ENCODE data around the gene SLITRK1.

The SLITRK1 gene

DNA sequence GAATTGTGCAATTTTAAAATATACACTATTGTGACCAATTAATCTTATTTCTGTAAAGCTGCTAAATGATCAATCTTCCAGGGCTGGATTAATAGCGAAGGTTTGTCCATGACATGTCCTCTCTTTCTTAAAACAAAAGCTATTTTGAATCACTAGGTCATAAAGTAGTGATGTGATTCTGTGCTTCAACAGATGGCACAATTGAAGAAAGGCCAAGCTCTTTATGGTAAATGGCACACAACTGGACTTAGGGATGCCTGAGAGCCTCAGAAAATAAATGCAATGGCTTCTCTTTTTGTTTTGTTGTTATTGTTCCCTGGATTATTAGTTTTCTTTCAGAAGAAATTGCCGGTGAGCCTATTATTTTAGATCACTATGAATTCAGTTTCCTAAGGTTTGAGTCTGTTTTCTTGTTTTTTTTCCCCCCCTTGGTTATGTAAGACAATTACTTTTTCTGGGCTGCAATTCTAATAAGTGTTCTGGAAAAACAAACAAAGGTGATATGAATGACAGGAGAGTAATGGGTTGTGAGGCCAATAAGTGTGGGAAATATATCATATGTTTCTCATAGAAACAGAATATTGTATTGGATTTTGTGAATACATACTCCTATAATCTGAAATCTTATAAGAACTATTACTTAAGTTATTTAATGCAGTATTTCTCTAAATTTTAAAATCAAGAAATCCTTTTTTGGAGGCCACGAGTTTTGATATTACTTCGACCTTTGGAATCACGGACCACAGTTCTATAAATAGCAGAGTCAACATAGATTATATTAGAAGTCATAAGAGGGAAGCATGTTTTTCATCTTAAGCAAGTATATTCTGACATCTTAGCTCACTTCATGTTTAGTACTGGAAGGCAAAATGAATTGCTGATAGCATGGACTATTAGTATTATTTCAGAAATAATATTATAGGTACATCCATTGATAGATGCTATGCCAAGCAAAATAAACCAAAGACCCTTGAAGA lies 16.8 kb downstream of the SLITRK1 start:
- DNase-seq: no peak

DNA sequence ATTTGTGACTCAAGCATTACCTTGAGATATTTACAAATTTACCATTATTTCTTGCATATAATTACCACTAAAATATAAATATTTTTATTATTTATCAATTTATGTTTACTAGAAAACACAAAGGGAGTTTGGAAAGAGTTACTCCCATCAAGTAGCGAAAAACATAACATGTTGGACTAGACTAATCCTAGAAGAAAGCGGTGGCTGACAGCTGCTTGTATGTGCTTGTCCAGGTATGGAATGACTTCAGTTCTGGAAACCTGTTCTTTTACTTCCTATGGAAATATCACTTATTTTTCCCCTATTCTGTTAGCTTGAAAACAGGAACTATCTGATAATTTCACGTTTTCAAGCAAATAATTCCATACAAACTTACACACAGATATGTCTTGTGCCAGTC lies 28.5 kb downstream of the SLITRK1 start:
- DNase-seq: no peak

DNA sequence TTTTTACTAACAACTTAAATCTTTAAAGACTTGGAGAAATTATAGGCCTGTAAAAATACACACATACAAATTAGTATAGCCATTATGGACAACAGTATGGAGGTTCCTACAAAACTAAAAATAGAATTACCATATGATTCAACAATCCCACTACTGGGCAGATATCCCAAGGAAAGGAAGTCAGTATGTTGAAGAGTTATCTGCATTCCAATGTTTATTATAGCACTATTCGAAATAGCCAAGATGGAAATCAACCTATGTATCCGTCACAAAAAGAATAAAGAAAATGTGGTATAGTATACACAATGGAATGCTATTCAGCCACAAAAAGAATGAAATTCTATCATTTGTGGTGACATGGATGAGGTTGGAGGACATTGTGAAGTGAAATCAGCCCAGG lies 37.2 kb downstream of the SLITRK1 start:
- no peak for DNase-seq

DNA sequence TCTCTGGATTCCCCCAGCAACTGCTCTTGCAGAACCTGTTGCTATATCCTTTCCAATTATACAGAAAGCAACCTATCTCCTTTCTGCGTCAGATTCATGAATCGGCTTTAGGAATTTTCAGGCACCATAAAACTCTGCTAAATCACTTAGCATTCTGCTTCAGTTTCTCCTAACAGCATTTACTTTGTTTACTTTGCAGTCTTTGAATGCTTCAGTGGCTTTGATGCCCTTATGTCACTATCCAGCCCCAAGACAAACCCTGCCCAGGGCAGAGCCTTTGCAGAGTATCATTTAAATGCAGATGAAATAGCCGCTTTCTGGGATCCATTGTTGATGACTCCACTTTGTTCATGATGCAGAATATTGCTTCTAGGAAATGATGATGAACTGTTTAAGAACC lies 43.1 kb downstream of the SLITRK1 start:
- no peak for DNase-seq

DNA sequence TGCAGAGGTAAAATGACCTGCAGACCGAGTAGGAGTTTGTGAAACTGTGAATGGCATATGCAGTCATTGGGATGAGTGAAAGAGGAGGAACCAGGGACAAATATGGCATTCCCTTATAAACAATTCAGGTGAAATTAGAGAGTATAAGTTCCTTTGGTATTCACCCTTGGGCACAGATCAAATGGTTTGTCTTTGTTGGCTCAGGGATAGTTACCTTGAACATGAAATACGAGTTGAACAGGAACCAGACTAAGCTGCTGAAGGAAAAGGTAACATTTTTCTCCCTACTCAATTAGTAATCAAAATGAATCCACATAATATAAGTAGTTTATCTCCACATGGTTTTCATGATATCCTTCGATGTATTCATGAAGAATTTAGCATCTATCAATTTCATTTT lies 50.5 kb downstream of the SLITRK1 start:
- DNase-seq: no peak

DNA sequence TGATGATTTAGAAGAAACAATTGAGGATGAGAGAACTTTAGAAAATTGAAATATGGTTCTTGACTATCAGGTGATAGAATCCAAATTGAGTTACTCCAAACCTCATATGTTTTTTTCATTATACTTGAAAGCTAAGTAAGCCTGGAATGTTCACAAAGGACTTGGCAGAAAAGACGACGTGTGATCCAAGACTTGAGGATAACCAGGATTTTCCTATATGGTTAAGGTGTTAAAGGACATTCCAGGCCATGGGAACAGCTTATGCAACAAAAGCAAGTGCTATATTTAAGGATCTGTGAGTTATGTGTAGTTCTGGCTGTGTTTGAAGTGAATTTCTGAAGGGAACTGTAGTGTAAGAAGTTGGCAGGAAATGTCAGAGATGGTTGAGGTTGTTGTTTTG lies 52.5 kb downstream of the SLITRK1 start:
- no peak for DNase-seq

DNA sequence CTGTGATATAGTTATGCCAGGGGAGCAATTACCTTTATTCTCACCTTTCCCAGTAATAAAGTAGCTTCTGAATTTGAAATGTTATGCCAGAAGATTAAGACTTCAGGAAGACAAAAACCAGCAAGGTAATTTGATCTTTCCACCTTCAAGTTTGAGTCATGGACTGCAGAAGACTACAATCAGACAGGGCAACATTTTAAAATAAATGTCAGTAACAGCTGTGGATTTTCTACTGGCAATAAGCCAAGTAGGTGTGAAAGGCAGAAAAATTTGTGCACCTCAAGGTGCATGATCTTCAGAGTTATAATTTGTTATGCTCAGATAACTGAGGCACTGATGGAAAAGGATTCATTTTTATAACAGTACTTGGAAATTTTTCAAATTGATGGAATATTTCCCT lies 54.9 kb downstream of the SLITRK1 start:
- no peak for DNase-seq

Measured in eye (tissue), 1 donor.